Activated CD4-positive, alpha-beta T cell treated with anti-CD3 and anti-CD28 coated beads for 1 hour (primary cell): ENCODE data around the gene PIM1.

Source experiments
- DNase-seq: peaks from one replicate; pipeline ENCODE4 v3.0.0-alpha.2; 2020

Gene PIM1

GRCh38 chr6:37138856-37139229 is 31.1 kb upstream of the PIM1 start:
- DNase-seq: no peak

GRCh38 chr6:37139230-37139962 is 30.6 kb upstream of the PIM1 start:
- DNase-seq: no peak

- no peak for DNase-seq
Observed at GRCh38 chr6:37140145-37140544, 29.8 kb upstream of the PIM1 start.

DNA sequence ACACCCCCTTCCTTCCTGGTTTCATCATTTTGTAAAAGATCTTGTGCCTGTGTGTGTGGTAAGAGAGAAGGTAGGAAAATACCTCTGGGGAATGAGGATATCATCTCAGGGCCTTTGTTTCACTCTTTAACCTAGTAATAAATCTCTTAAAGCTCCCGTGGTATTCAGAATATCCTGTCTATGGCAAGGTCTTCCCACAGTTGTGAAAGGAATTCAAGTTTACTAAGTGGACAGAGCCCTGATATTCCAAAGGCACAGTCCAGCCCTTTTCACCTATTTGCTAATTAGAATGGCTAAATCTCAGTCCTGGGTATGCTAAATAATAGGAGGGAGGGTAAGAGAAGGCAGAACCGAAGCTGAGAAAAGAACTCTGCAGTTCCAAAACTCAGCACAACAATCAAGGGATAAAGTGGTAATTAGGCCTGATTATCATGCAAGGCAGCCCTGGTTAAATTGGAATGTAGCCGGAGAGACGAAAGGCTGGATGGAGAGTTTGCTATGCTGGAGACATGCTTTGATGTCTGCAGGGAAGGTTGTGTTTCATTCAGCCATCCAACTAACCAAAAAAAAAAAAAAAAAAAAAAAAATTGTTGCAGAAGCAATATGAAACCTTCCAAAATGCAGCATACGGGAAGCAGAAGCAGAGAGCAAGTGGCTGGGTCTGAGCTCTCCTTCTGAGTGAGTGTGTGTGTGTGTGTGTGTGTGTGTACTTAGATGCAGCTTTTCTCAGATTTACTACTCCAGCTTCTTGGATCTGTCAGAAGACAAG is 28.5 kb upstream of the PIM1 start:
- DNase-seq: no peak

- no peak for DNase-seq
Observed at GRCh38 chr6:37142050-37142614, 27.8 kb upstream of the PIM1 start.

DNA sequence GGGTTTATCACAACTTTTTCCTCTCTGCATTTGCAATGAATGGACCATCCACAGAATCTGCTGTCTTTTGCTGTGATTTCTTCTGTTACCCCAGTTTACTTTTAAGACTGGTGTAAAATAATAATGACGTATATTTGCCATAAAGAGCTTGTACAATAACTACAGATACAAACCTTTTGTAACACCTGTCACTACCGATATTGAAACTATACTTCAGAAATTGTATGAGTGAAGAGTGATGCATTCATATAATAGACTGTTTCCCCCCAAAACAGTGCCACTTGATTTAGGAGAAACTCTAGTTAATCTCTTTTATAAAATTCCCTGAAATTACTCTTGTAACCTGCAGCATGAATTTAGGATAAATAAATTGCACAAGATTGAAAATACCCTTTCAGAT is 26.4 kb upstream of the PIM1 start:
- DNase-seq: no peak

GRCh38 chr6:37145443-37145842 is 24.5 kb upstream of the PIM1 start:
- DNase-seq: no peak

DNA sequence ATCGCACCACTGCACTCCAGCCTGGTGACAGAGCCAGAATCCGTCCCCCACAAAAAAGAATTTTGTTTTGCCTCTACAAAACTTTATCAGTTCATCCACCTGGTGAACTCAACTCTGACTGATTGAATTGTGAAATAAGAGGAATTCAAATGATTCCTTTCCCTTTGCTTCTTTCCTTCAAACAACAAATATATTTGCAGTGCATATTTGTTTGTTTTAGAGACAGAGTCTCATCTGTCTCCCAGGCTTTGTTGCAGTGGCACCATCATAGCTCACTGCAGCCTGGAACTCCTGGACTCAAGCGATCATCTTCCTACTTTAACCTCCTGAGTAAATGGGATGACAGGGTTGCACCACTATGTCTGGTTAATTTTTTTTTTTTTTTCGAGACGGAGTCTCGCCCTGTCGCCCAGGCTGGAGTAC is 23.2 kb upstream of the PIM1 start:
- no peak for DNase-seq

GRCh38 chr6:37149745-37150144 is 20.2 kb upstream of the PIM1 start:
- no peak for DNase-seq

- DNase-seq: no peak
Observed at GRCh38 chr6:37150314-37150713, 19.6 kb upstream of the PIM1 start.

- no peak for DNase-seq
Observed at GRCh38 chr6:37155394-37156312, 14.3 kb upstream of the PIM1 start.

DNA sequence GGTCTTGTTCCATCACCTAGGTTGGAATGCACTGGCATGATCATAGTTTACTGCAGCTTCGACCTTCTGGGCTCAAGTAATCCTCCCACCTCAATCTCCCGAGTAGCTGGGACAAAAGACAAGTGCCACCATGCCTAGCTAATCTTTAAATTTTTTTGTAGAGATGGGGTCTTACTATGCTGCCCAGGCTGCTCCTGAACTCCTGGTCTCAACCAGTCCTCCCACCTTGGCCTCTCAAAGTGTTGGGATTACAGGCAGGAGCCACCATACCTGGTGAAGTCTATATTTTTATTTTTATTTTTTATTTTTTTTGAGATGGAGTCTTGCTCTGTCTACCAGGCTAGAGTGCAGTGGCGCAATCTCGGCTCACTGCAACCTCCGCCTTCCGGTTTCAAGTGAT is 11.4 kb upstream of the PIM1 start:
- no peak for DNase-seq

DNA sequence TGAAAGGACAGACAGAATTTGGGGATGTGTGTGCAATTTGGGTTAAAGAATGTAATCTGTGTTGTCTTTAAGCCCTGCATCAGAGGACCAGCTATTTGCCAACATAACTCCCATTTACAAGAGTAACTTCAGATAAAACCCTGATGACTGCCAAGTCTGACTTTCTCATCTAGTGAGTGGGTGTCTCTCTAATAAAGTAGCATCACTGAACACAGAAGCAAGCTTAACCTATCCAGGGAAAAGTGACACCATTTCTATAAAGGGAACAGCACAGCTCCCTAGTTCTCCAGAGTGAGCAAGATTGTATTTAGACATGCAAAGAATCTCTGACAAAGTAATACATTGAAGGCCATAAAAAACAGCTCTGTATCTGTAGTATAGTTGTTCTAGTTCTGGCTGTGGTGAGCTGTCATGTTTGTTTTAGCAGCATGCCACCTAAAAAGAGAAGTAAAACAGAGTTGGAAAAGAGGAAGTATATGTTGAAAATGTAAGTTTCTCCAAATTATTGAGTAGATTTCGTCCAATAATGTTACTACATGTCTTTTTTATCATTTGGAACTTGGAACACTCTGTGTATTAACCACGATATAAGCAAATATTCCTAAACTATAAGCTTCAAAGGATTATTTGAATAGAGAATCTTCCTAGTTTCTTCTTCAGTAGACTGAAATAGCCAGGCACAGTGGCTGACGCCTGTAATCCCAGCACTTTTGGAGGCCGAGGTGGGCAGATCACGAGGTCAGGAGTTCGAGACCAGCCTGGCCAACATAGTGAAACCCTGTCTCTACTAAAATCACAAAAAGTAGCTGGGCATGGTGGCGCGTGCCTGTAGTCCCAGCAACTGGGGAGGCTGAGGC is 8.8 kb upstream of the PIM1 start:
- DNase-seq: no peak

DNA sequence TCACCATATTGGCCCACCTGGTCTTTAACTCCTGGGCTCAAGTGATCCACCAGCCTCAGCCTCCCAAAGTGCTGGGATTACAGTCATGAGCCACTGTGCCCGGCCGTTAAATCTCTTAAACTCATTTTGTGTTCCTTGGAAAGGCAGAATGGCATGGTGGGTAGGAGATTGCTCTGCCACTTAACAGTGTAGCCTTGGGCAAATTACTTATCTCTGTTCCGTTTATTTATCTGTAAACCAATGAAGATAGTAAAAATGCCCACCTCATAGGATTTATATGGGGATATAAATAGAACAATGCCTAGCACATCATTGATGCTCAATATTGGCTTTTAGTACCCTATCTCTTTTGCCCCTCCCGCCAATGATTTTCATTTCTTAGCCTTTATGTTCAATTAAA is 7.2 kb upstream of the PIM1 start:
- no peak for DNase-seq

DNA sequence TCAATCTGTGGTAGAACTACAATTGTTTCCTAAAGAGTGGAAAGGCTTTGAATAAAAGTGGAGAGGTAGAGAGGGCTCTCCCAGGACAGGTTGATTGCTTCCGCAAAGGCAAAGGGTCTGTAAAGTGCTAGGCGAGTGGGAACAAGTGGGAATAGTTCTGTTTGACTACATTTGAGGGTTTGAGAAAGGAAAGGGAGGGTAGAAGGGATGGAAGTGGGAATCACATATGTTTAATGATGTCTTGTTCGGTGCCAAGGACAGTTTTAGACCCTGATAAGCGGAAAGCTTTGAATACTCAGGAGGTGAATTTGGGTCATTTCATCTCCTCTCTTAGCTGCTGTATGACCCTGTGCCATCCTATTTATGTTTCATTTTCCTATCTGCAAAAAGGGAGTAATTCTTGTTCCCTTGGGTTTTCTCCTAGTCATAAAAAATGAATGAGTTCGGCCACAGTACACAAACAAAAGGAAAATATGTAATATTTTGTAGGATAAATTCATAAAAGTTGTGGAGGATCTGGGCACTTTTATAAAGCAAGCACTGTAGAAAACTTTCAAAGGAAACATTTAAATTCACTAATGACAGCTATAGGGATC is 1.7 kb upstream of the PIM1 start:
- no peak for DNase-seq

GRCh38 chr6:37168811-37169495 is 999 bp upstream of the PIM1 start:
- DNase-seq: no peak

- DNase-seq: peak; percentile 21
Observed at GRCh38 chr6:37170273-37171200, 585 bp downstream of the PIM1 start.

- DNase-seq: peak; percentile 24
Observed at GRCh38 chr6:37171201-37171969, 1.4 kb downstream of the PIM1 start.
